CMK (cell line): ENCODE measurements around the gene ADGRB2.

Experiments
- DNase-seq: peaks from one replicate; pipeline ENCODE4 v3.0.0-alpha.2; 2010; ENCODE audit warnings: low read depth

The ADGRB2 gene

GRCh38 chr1:31679091-31679490, 85.0 kb downstream of the ADGRB2 start:
- no peak for DNase-seq

- DNase-seq, result no peak
These were observed 85.5 kb downstream of the ADGRB2 start for GRCh38 chr1:31678681-31679080.

- no peak for DNase-seq
These were observed 86.2 kb downstream of the ADGRB2 start for GRCh38 chr1:31677949-31678348.

GRCh38 chr1:31677401-31677800, 86.7 kb downstream of the ADGRB2 start:
- no peak for DNase-seq
